Measurements from ENCODE around the gene ZNF580. TPM values are rescaled to one million over a fixed set of nuclear protein-coding genes. Genes with fewer than 3 reads are reported as not detected.

Gene ZNF580
- total and polyA plus RNA-seq, 2 of the 13 experiments (the other 11 are each of a cell fraction or from before 2014, with no cell fraction given), result 4.4 to 6.0 TPM

GRCh38 chr19:55667511-55667910 lies 26.7 kb downstream of the ZNF580 start:
- H3K79me2 ChIP-seq (ENCODE audit: insufficient read depth, low read length), result peaks cover 54% of the 10 kb centered on the region
- DNase-seq (ENCODE audit: low spot score) (no peak), ATAC-seq (no peak), FAIRE-seq (no peak)
- ChIA-PET CTCF (ENCODE audit: low intra/inter-chr PET ratio, low total read pairs) (no interaction called here), POLR2A (no interaction called here)
- intact Hi-C loops (cut with micrococcal nuclease; ENCODE audit: unreplicated experiment) (no loop called here), in situ Hi-C loops (cut with HindIII; ENCODE audit: extremely low pct_ligation_motif_present, low pct_unique_long_range_greater_than_20kb) (no loop called here)
- no TSS peak for BruUV-seq (replicated peaks)
- 96% methylated on average over 10 of the region's 12 CpGs for WGBS (ENCODE audit: low lambda C conversion rate)
- TF ChIP-seq ZNF768 (CRISPR knock-in tag; IDR thresholded peaks at IDR 0.05) (peak; percentile 12; the same call in 1 of the 2 replicates), LBX2 (CRISPR knock-in tag; IDR thresholded peaks at IDR 0.05; ENCODE audit: borderline replicate concordance) (no peak)
- peaks cover 55% of the 10 kb centered on the region for H4K20me1 ChIP-seq (ENCODE audit: insufficient read depth, low read length)
- H3K4me1 ChIP-seq (ENCODE audit: insufficient read depth, low read length), result peaks cover 18% of the 10 kb centered on the region
- H3K4me2 ChIP-seq (ENCODE audit: low read depth, low read length), result no peak overlapping the region
- H3K27ac ChIP-seq (ENCODE audit: extremely low read length, insufficient read depth, low read length), result no peak overlapping the region
- no peak overlapping the region for H2AFZ ChIP-seq (ENCODE audit: low read length)
- no peaks in the 10 kb centered on the region for H3K9me3 ChIP-seq (ENCODE audit: low read length)
- peaks cover 58 to 76% of the 10 kb centered on the region in 2 experiments for H3K36me3 ChIP-seq (replicated peaks in 1 of 2; ENCODE audit: control insufficient read depth in 1 of 2, insufficient read depth in 2 of 2, low read length in 2 of 2)
- no peak overlapping the region for H3K9ac ChIP-seq (ENCODE audit: insufficient read depth, low read depth, low read length)
- H3K4me3 ChIP-seq (replicated peaks in 1 of 3; ENCODE audit: insufficient read depth in 1 of 3, low read depth in 2 of 3, low read length in 3 of 3), result no peak overlapping the region
- no peaks in the 10 kb centered on the region for H3K27me3 ChIP-seq (ENCODE audit: control insufficient read depth in 1 of 2, insufficient read depth in 2 of 2, low read length in 2 of 2)

DNA sequence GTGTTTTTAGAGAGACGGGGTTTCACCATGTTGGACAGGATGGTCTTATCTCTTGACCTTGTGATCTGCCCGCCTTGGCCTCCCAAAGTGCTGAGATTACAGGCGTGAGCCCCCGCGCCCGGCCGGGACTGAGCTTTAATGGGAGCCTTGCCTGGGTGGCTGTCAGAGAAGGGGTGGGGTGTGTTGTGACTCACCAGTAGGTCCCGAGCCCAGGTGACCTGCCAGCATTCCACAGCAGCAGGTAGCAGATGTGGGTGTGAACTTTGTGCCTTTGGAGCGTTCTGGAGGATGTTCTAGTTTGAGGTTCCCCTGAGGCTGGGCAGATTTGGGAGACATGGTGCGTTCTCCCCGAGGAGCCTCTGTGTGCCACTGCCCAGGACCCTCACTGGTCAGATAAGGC lies 27.2 kb downstream of the ZNF580 start:
- in situ Hi-C loops (cut with HindIII; ENCODE audit: extremely low pct_ligation_motif_present, low pct_unique_long_range_greater_than_20kb), result no loop called here
- Histone ChIP-seq H3K4me3 (replicated peaks in 1 of 3; ENCODE audit: insufficient read depth in 1 of 3, low read depth in 2 of 3, low read length in 3 of 3) (no peak overlapping the region), H3K4me2 (ENCODE audit: low read depth, low read length) (no peak overlapping the region), H3K27ac (ENCODE audit: extremely low read length, insufficient read depth, low read length) (no peak overlapping the region), H3K9me3 (ENCODE audit: low read length) (no peaks in the 10 kb centered on the region), H3K79me2 (ENCODE audit: insufficient read depth, low read length) (peaks cover 52% of the 10 kb centered on the region), H3K4me1 (ENCODE audit: insufficient read depth, low read length) (peaks cover 18% of the 10 kb centered on the region), H2AFZ (ENCODE audit: low read length) (no peak overlapping the region), H3K27me3 (ENCODE audit: control insufficient read depth in 1 of 2, insufficient read depth in 2 of 2, low read length in 2 of 2) (no peaks in the 10 kb centered on the region), H3K36me3 (replicated peaks in 1 of 2; ENCODE audit: control insufficient read depth in 1 of 2, insufficient read depth in 2 of 2, low read length in 2 of 2) (peaks cover 54 to 74% of the 10 kb centered on the region in 2 experiments), H4K20me1 (ENCODE audit: insufficient read depth, low read length) (peaks cover 55% of the 10 kb centered on the region), H3K9ac (ENCODE audit: insufficient read depth, low read depth, low read length) (no peak overlapping the region)
- ATAC-seq (no peak), FAIRE-seq (no peak), DNase-seq (ENCODE audit: low spot score) (no peak)
- WGBS (ENCODE audit: low lambda C conversion rate), result 81% methylated on average over 6 of the region's 11 CpGs
- POLR2A ChIA-PET, result interaction anchor here (0.9 kb wide), 1 partner anchor 14 kb away, joined by 4 read pairs; the partner anchor contains the start of gene U2AF2
- intact Hi-C loops (cut with micrococcal nuclease; ENCODE audit: unreplicated experiment), result no loop called here
- BruUV-seq (replicated peaks), result no TSS peak
- TF ChIP-seq POLR2A (IDR thresholded peaks at IDR 0.05; ENCODE audit: insufficient read depth in 1 of 2, low read depth in 2 of 2, low read length in 2 of 2) (0 out of 4 replicates have a peak, but pooled peaks of 1 of the 2 experiments have one; percentile 0), KDM5B (CRISPR knock-in tag; IDR thresholded peaks at IDR 0.05; ENCODE audit: borderline replicate concordance) (no peak), RBM22 (optimal IDR thresholded peaks at IDR 0.05; ENCODE audit: low read length) (peak; percentile 30)
- CTCF ChIA-PET (ENCODE audit: low intra/inter-chr PET ratio, low total read pairs), result no interaction called here
